ENCODE data around the gene FRMD1.

Gene FRMD1

GRCh38 chr6:168039849-168040248 lies 39.2 kb downstream of the FRMD1 start:
- no peak for DNase-seq

GRCh38 chr6:168039301-168039700 lies 39.7 kb downstream of the FRMD1 start:
- no peak for DNase-seq

GRCh38 chr6:168038576-168039140 lies 40.4 kb downstream of the FRMD1 start:
- DNase-seq, result no peak

- no peak for DNase-seq
Observed at GRCh38 chr6:168037856-168038255, 41.2 kb downstream of the FRMD1 start.

- DNase-seq, result no peak
Observed at GRCh38 chr6:168037242-168037641, 41.8 kb downstream of the FRMD1 start.

GRCh38 chr6:168035661-168036545 lies 43.1 kb downstream of the FRMD1 start:
- DNase-seq, result no peak

- DNase-seq, result no peak
Observed at GRCh38 chr6:168035098-168035660, 43.8 kb downstream of the FRMD1 start.

- no peak for DNase-seq
Observed at GRCh38 chr6:168034537-168034936, 44.5 kb downstream of the FRMD1 start.

GRCh38 chr6:168033791-168034190 lies 45.2 kb downstream of the FRMD1 start:
- no peak for DNase-seq

- DNase-seq, result peak; percentile 85
Observed at GRCh38 chr6:168032005-168032760, 46.8 kb downstream of the FRMD1 start.

- DNase-seq, result no peak
Observed at GRCh38 chr6:168031411-168031971, 47.5 kb downstream of the FRMD1 start.

GRCh38 chr6:168030908-168031307 lies 48.1 kb downstream of the FRMD1 start:
- DNase-seq, result no peak

- DNase-seq, result no peak
Observed at GRCh38 chr6:168030218-168030746, 48.7 kb downstream of the FRMD1 start.

- no peak for DNase-seq
Observed at GRCh38 chr6:168029459-168030217, 49.4 kb downstream of the FRMD1 start.

GRCh38 chr6:168028181-168028580 lies 50.8 kb downstream of the FRMD1 start:
- no peak for DNase-seq

- no peak for DNase-seq
Observed at GRCh38 chr6:168027521-168027920, 51.5 kb downstream of the FRMD1 start.

- DNase-seq, result no peak
Observed at GRCh38 chr6:168026925-168027324, 52.1 kb downstream of the FRMD1 start.

GRCh38 chr6:168025831-168026710 lies 52.9 kb downstream of the FRMD1 start:
- DNase-seq, result no peak

- no peak for DNase-seq
Observed at GRCh38 chr6:168024951-168025510, 54.0 kb downstream of the FRMD1 start.

GRCh38 chr6:168022488-168023321 lies 56.3 kb downstream of the FRMD1 start:
- no peak for DNase-seq

Measured in MV-4-11 (cell line).